Suprapubic skin (tissue), 4 donors: ENCODE data around the gene CPXM2.

Source experiments
- CTCF ChIP-seq, 2 donors: fragments of 200-600 bp in 1 of 2; fragments of 450-650 bp in 1 of 2; sonication (generic) in 1 of 2; IDR thresholded peaks; one replicate each; pipeline ENCODE4 v1.5.1; 2016 to 2019; ENCODE audit warnings: antibody characterized with exemption in 2 of 2, mild to moderate bottlenecking in 1 of 2, moderate library complexity in 1 of 2
- POLR2A ChIP-seq, 2 donors: fragments of 450-650 bp; IDR thresholded peaks; one replicate each; pipeline ENCODE4 v1.6.1; 2017; ENCODE audit warnings: antibody characterized with exemption in 2 of 2, mild to moderate bottlenecking in 2 of 2, moderate library complexity in 2 of 2
- POLR2AphosphoS5 ChIP-seq, 3 donors: sonication (generic); formaldehyde crosslinking; IDR thresholded peaks; one replicate each; pipeline ENCODE4 v1.6.1; 2017; ENCODE audit warnings: antibody characterized with exemption in 3 of 3

- TF ChIP-seq POLR2A (IDR thresholded peaks at IDR 0.05), result no peak
- no peak for TF ChIP-seq CTCF (IDR thresholded peaks at IDR 0.05)
- no peak for TF ChIP-seq POLR2AphosphoS5 (IDR thresholded peaks at IDR 0.05)
These were observed 145.1 kb downstream of the CPXM2 start for GRCh38 chr10:123746520-123746919.
